Hematopoietic multipotent progenitor cell treated with erythropoietin and hydrocortisone succinate and interleukin-3 and kit ligand, for 15 days (in vitro differentiated cells): Measurements from ENCODE around the gene FLYWCH1.
A peak's percentile ranks its signal among the peaks of the same experiment; 100 is the strongest.

Source experiments
- DNase-seq: peaks from one replicate; pipeline ENCODE4 v3.0.0-alpha.2; 2015; ENCODE audit warnings: low spot score

Gene FLYWCH1

GRCh38 chr16:2953706-2954627 is 42.2 kb downstream of the FLYWCH1 start:
- DNase-seq = no peak

GRCh38 chr16:2954656-2955381 is 43.1 kb downstream of the FLYWCH1 start:
- DNase-seq = no peak

- no peak for DNase-seq
Observed at GRCh38 chr16:2955438-2955778, 43.7 kb downstream of the FLYWCH1 start.

- no peak for DNase-seq
Observed at GRCh38 chr16:2955779-2956578, 44.2 kb downstream of the FLYWCH1 start.

- DNase-seq = no peak
Observed at GRCh38 chr16:2956579-2956956, 44.8 kb downstream of the FLYWCH1 start.

GRCh38 chr16:2959206-2959605 is 47.5 kb downstream of the FLYWCH1 start:
- no peak for DNase-seq

- no peak for DNase-seq
Observed at GRCh38 chr16:2960183-2961010, 48.7 kb downstream of the FLYWCH1 start.

- DNase-seq = no peak
Observed at GRCh38 chr16:2962334-2963073, 50.8 kb downstream of the FLYWCH1 start.

- DNase-seq = no peak
Observed at GRCh38 chr16:2963074-2963722, 51.5 kb downstream of the FLYWCH1 start.

GRCh38 chr16:2963723-2964474 is 52.2 kb downstream of the FLYWCH1 start, which contains the start of gene KREMEN2:
TSS of gene KREMEN2 (plus strand) at chr16:2964275. CDS start at chr16:2964521, 246 bp downstream.
- DNase-seq = no peak

- peak; percentile 35 for DNase-seq
Observed at GRCh38 chr16:2964475-2965336, 53.0 kb downstream of the FLYWCH1 start.

GRCh38 chr16:2966043-2966807 is 54.5 kb downstream of the FLYWCH1 start:
- DNase-seq = no peak

GRCh38 chr16:2966808-2967191 is 55.1 kb downstream of the FLYWCH1 start:
- no peak for DNase-seq

- DNase-seq = no peak
Observed at GRCh38 chr16:2967211-2967631, 55.5 kb downstream of the FLYWCH1 start.

GRCh38 chr16:2967721-2968161 is 56.0 kb downstream of the FLYWCH1 start:
- no peak for DNase-seq

- peak; percentile 43 for DNase-seq
Observed at GRCh38 chr16:2968368-2968737, 56.6 kb downstream of the FLYWCH1 start.

- DNase-seq = peak; percentile 87
Observed at GRCh38 chr16:2968738-2969544, 57.2 kb downstream of the FLYWCH1 start, which contains the start of gene PAQR4. TSS of gene PAQR4 (plus strand) at chr16:2969348. CDS start at chr16:2969675, 327 bp downstream.
